Osteoblast (primary cell): Measurements from ENCODE around the gene PSMD10. TPM values are rescaled to one million over a fixed set of nuclear protein-coding genes. Genes with fewer than 3 reads are reported as not detected.

ENCODE experiments used
- DNase-seq: peaks from one replicate; pipeline ENCODE4 v3.0.0; 2011; ENCODE audit warnings: low spot score, mixed read lengths; ENCODE audit not compliant: insufficient read length; ENCODE audit errors: missing footprints
- H2AFZ ChIP-seq: 2 replicates; pipeline ENCODE4 v1.6.0; 2011; ENCODE audit warnings: mild to moderate bottlenecking, low read length
- H3K27ac ChIP-seq: 2 replicates; pipeline ENCODE4 v1.5.1; 2011; ENCODE audit warnings: mild to moderate bottlenecking, low read depth, low read length, moderate library complexity
- H3K27me3 ChIP-seq: 2 replicates; pipeline ENCODE4 v1.6.0; 2012; ENCODE audit warnings: mild to moderate bottlenecking, control low read depth, inconsistent platforms, low read length, moderate library complexity; ENCODE audit not compliant: insufficient read depth
- H3K36me3 ChIP-seq: 2 replicates; pipeline ENCODE4 v1.5.1; 2011; ENCODE audit warnings: mild to moderate bottlenecking, low read length, control low read depth, moderate library complexity; ENCODE audit not compliant: insufficient read depth
- H3K4me1 ChIP-seq: 2 replicates; pipeline ENCODE4 v1.5.1; 2011; ENCODE audit warnings: mild to moderate bottlenecking, low read length, control low read depth, moderate library complexity; ENCODE audit not compliant: insufficient read depth
- H3K4me2 ChIP-seq: 2 replicates; pipeline ENCODE4 v1.6.0; 2011; ENCODE audit warnings: mild to moderate bottlenecking, low read length; ENCODE audit not compliant: insufficient read depth
- H3K4me3 ChIP-seq: fragments of 200-600 bp; sonication (generic); 3 replicates; pipeline ENCODE4 v1.5.1; 2012; ENCODE audit warnings: mild to moderate bottlenecking, low read length, inconsistent platforms; ENCODE audit not compliant: insufficient read depth
- H3K79me2 ChIP-seq: 2 replicates; pipeline ENCODE4 v1.6.0; 2012; ENCODE audit warnings: mild to moderate bottlenecking, low read length, control low read depth, inconsistent platforms; ENCODE audit not compliant: insufficient read depth
- H3K9me3 ChIP-seq: 2 replicates; pipeline ENCODE4 v1.5.1; 2011; ENCODE audit warnings: low read depth, low read length, control low read depth
- H4K20me1 ChIP-seq: 2 replicates; pipeline ENCODE4 v1.6.0; 2012; ENCODE audit warnings: mild to moderate bottlenecking, low read length, control low read depth; ENCODE audit not compliant: insufficient read depth
- CTCF ChIP-seq: IDR thresholded peaks from 2 replicates; pipeline ENCODE4 v1.5.1; 2011; ENCODE audit warnings: mild to moderate bottlenecking, low read depth, low read length, moderate library complexity; ENCODE audit errors: extremely low read depth
- total RNA-seq: library from RNA; depleted of rRNA; stranded (reverse); fragments of >200 nt; gene quantifications from 2 replicates; pipeline ENCODE4 v1.2.3, GENCODE V29; 2012

Gene PSMD10
- total RNA-seq, 1 donor, result 60.8 TPM

GRCh38 chrX:108132876-108133275, 41.5 kb upstream of the PSMD10 start:
- Histone ChIP-seq H4K20me1 (no peaks in the 10 kb centered on the region), H3K36me3 (peaks cover 7% of the 10 kb centered on the region), H2AFZ (no peak overlapping the region), H3K4me3 (no peak overlapping the region), H3K4me2 (no peak overlapping the region), H3K79me2 (no peaks in the 10 kb centered on the region), H3K27me3 (peaks cover 18% of the 10 kb centered on the region), H3K4me1 (no peaks in the 10 kb centered on the region), H3K27ac (no peak overlapping the region), H3K9me3 (no peaks in the 10 kb centered on the region)
- DNase-seq, result no peak
- no peak for TF ChIP-seq CTCF

GRCh38 chrX:108132034-108132433, 40.7 kb upstream of the PSMD10 start:
- H3K27ac ChIP-seq, result no peak overlapping the region
- no peaks in the 10 kb centered on the region for H3K9me3 ChIP-seq
- no peaks in the 10 kb centered on the region for H4K20me1 ChIP-seq
- H3K79me2 ChIP-seq, result no peaks in the 10 kb centered on the region
- peaks cover 7% of the 10 kb centered on the region for H3K36me3 ChIP-seq
- no peak for DNase-seq
- H3K4me3 ChIP-seq, result no peak overlapping the region
- no peaks in the 10 kb centered on the region for H3K4me1 ChIP-seq
- peaks cover 21% of the 10 kb centered on the region for H3K27me3 ChIP-seq
- H3K4me2 ChIP-seq, result no peak overlapping the region
- no peak overlapping the region for H2AFZ ChIP-seq
- no peak for TF ChIP-seq CTCF

GRCh38 chrX:108131471-108131870, 40.1 kb upstream of the PSMD10 start:
- Histone ChIP-seq H4K20me1 (no peaks in the 10 kb centered on the region), H2AFZ (no peak overlapping the region), H3K4me1 (no peaks in the 10 kb centered on the region), H3K79me2 (no peaks in the 10 kb centered on the region), H3K4me2 (no peak overlapping the region), H3K27me3 (peaks cover 21% of the 10 kb centered on the region), H3K27ac (no peak overlapping the region), H3K9me3 (no peaks in the 10 kb centered on the region), H3K4me3 (no peak overlapping the region), H3K36me3 (peaks cover 7% of the 10 kb centered on the region)
- TF ChIP-seq CTCF, result no peak
- DNase-seq, result no peak

- TF ChIP-seq CTCF, result no peak
- no peak for DNase-seq
- Histone ChIP-seq H4K20me1 (no peaks in the 10 kb centered on the region), H3K4me3 (no peak overlapping the region), H3K27ac (no peak overlapping the region), H3K9me3 (no peaks in the 10 kb centered on the region), H3K36me3 (peaks cover 7% of the 10 kb centered on the region), H3K27me3 (peaks cover 20% of the 10 kb centered on the region), H3K4me2 (no peak overlapping the region), H3K4me1 (no peaks in the 10 kb centered on the region), H2AFZ (no peak overlapping the region), H3K79me2 (no peaks in the 10 kb centered on the region)
These were observed 39.5 kb upstream of the PSMD10 start for GRCh38 chrX:108130889-108131288.
